BJ (cell line): Measurements from ENCODE around the gene FXYD2. TPM values are rescaled to one million over a fixed set of nuclear protein-coding genes. Genes with fewer than 3 reads are reported as not detected.

Experiments
- CTCF ChIA-PET: fragments of 350-600 bp; formaldehyde crosslinking; extraction: SDS; loops from one replicate; lab custom pipeline; 2021; ENCODE audit warnings: antibody characterized with exemption, inconsistent platforms; lab: Yijun Ruan, JAX
- POLR2A ChIA-PET: fragments of 300-600 bp; sonication (Branson Sonifier 250); formaldehyde crosslinking; extraction: SDS; loops from one replicate; lab custom pipeline; 2021; ENCODE audit warnings: antibody characterized with exemption; lab: Charles Lee
- DNase-seq: peaks from one replicate; pipeline ENCODE4 v3.0.0-alpha.2; 2011; ENCODE audit warnings: low read depth
- H3K27me3 ChIP-seq: 2 replicates; pipeline ENCODE4 v1.6.0; 2011; ENCODE audit warnings: low read length; ENCODE audit not compliant: control insufficient read depth, insufficient read depth
- H3K36me3 ChIP-seq: 2 replicates; pipeline ENCODE4 v1.5.1; 2011; ENCODE audit warnings: low read length; ENCODE audit not compliant: control insufficient read depth, insufficient read depth
- H3K4me3 ChIP-seq: 2 replicates; pipeline ENCODE4 v1.5.1; 2011; ENCODE audit warnings: low read depth, mild to moderate bottlenecking, control low read depth, low read length
- CTCF ChIP-seq: IDR thresholded peaks from 2 replicates; pipeline ENCODE4 v1.5.1; 2011; ENCODE audit warnings: low read depth, mild to moderate bottlenecking, control low read depth, inconsistent platforms, low read length, moderate library complexity; ENCODE audit not compliant: insufficient read depth
- polyA plus RNA-seq: library from polyadenylated mRNA; depleted of rRNA; stranded (reverse); fragments of >200 nt; gene quantifications from 2 replicates; pipeline ENCODE4 v1.2.3, GENCODE V29; 2011; rRNA removed

FXYD2 gene
- polyA plus RNA-seq, 1 experiment, result not detected

- POLR2A ChIA-PET, result no interaction called here
- CTCF ChIA-PET, result interaction anchor here (1.3 kb wide), 1 partner anchor 33 kb away, joined by 3 read pairs; no protein-coding TSS in a partner anchor
These were observed 50.0 kb downstream of the FXYD2 start for GRCh38 chr11:117774553-117774952.

GRCh38 chr11:117772360-117772759, 52.2 kb downstream of the FXYD2 start:
- DNase-seq, result no peak
- H3K27me3 ChIP-seq, result no peaks in the 10 kb centered on the region; the same call in 1 of the 2 replicates
- ChIA-PET CTCF (no interaction called here), POLR2A (no interaction called here)
- no peaks in the 10 kb centered on the region for H3K36me3 ChIP-seq
- no peak overlapping the region for H3K4me3 ChIP-seq
- TF ChIP-seq CTCF, result no peak

More at GRCh38 chr11:117774553-117774952, 50.0 kb downstream of the FXYD2 start:
- Histone ChIP-seq H3K27me3 (peaks cover 1% of the 10 kb centered on the region; the same call in 1 of the 2 replicates), H3K4me3 (no peak overlapping the region), H3K36me3 (no peaks in the 10 kb centered on the region)
- no peak for DNase-seq
- TF ChIP-seq CTCF, result no peak

- CTCF ChIA-PET, result no interaction called here
- no peak for TF ChIP-seq CTCF
- Histone ChIP-seq H3K27me3 (no peaks in the 10 kb centered on the region), H3K4me3 (no peak overlapping the region), H3K36me3 (no peaks in the 10 kb centered on the region)
- POLR2A ChIA-PET, result no interaction called here
- no peak for DNase-seq
These were observed 52.7 kb downstream of the FXYD2 start for GRCh38 chr11:117771841-117772240.

GRCh38 chr11:117771197-117771596, 53.3 kb downstream of the FXYD2 start:
- Histone ChIP-seq H3K4me3 (no peak overlapping the region), H3K36me3 (no peaks in the 10 kb centered on the region), H3K27me3 (no peaks in the 10 kb centered on the region)
- POLR2A ChIA-PET, result no interaction called here
- TF ChIP-seq CTCF, result no peak
- CTCF ChIA-PET, result no interaction called here
- DNase-seq, result no peak

GRCh38 chr11:117770061-117770460, 54.5 kb downstream of the FXYD2 start:
- DNase-seq, result no peak
- ChIA-PET CTCF (no interaction called here), POLR2A (no interaction called here)
- no peak overlapping the region for H3K4me3 ChIP-seq
- H3K27me3 ChIP-seq, result no peaks in the 10 kb centered on the region
- no peak for TF ChIP-seq CTCF
- no peaks in the 10 kb centered on the region for H3K36me3 ChIP-seq

Other genes starting within 250 kb of the FXYD2 start
- not detected in 2 replicates for gene DSCAML1, start 27.5 kb downstream of the FXYD2 start, polyA plus RNA-seq
- gene FXYD6, start 51.9 kb upstream of the FXYD2 start, polyA plus RNA-seq, result not detected in 2 replicates
- gene TMPRSS13, start 104.7 kb upstream of the FXYD2 start, polyA plus RNA-seq, result not detected in 2 replicates
- not detected in 2 replicates for gene IL10RA, start 161.7 kb upstream of the FXYD2 start, polyA plus RNA-seq